KBM-7 (cell line): ENCODE results near the gene CAMK2G.

Experiments
- DNase-seq: peaks from one replicate; pipeline ENCODE4 v3.0.0-alpha.2; 2015
- in situ Hi-C: fragments of 300-500 bp; cut with MboI; formaldehyde crosslinking; loops from 2 replicates; pipeline ENCODE4 v1.14.3; 2020; ENCODE audit warnings: low sequenced_read_pairs, low pct_unique_long_range_greater_than_20kb, mixed read lengths

Gene CAMK2G

GRCh38 chr10:73824146-73824725, 50.1 kb downstream of the CAMK2G start:
- in situ Hi-C loops, result no loop called here
- no peak for DNase-seq

- no peak for DNase-seq
- in situ Hi-C loops, result no loop called here
These were observed 51.0 kb downstream of the CAMK2G start for GRCh38 chr10:73823391-73823790.

- no peak for DNase-seq
- in situ Hi-C loops, result no loop called here
These were observed 54.8 kb downstream of the CAMK2G start for GRCh38 chr10:73819513-73820093.

GRCh38 chr10:73819081-73819480, 55.3 kb downstream of the CAMK2G start:
- peak; percentile 42 for DNase-seq
- in situ Hi-C loops, result no loop called here

GRCh38 chr10:73818402-73818801, 56.0 kb downstream of the CAMK2G start:
- no peak for DNase-seq
- in situ Hi-C loops, result no loop called here

- in situ Hi-C loops, result no loop called here
- no peak for DNase-seq
These were observed 56.5 kb downstream of the CAMK2G start for GRCh38 chr10:73817826-73818225.

- in situ Hi-C loops, result no loop called here
- no peak for DNase-seq
These were observed 57.2 kb downstream of the CAMK2G start for GRCh38 chr10:73816917-73817729.

GRCh38 chr10:73815719-73816030, 58.7 kb downstream of the CAMK2G start:
- DNase-seq, result no peak
- in situ Hi-C loops, result no loop called here

GRCh38 chr10:73814896-73815718, 59.2 kb downstream of the CAMK2G start:
- peak; percentile 45 for DNase-seq
- in situ Hi-C loops, result no loop called here

GRCh38 chr10:73814276-73814895, 60.0 kb downstream of the CAMK2G start:
- DNase-seq, result no peak
- in situ Hi-C loops, result no loop called here

GRCh38 chr10:73813333-73813732, 61.0 kb downstream of the CAMK2G start:
- DNase-seq, result no peak
- in situ Hi-C loops, result no loop called here

GRCh38 chr10:73812657-73813056, 61.7 kb downstream of the CAMK2G start:
- in situ Hi-C loops, result no loop called here
- DNase-seq, result no peak

- peak; percentile 18 for DNase-seq
- in situ Hi-C loops, result no loop called here
These were observed 63.5 kb downstream of the CAMK2G start for GRCh38 chr10:73810735-73811465.

GRCh38 chr10:73810358-73810734, 64.0 kb downstream of the CAMK2G start:
- in situ Hi-C loops, result no loop called here
- no peak for DNase-seq

GRCh38 chr10:73809061-73809818, 65.1 kb downstream of the CAMK2G start:
- in situ Hi-C loops, result no loop called here
- DNase-seq, result no peak

GRCh38 chr10:73808021-73808815, 66.1 kb downstream of the CAMK2G start:
- in situ Hi-C loops, result no loop called here
- DNase-seq, result no peak

- in situ Hi-C loops, result no loop called here
- DNase-seq, result no peak
These were observed 66.9 kb downstream of the CAMK2G start for GRCh38 chr10:73807471-73807870.
